OCI-LY7 (cell line): ENCODE data around the gene HCFC1.

Source experiments
- CTCF ChIP-seq: fragments of 200-600 bp; sonication (generic); conservative IDR thresholded peaks from 2 replicates; pipeline ENCODE4 v1.5.1; 2014; ENCODE audit warnings: mild to moderate bottlenecking, antibody characterized with exemption, low read length, moderate library complexity, mixed read lengths
- EZH2phosphoT487 ChIP-seq: fragments of 200-600 bp; sonication (generic); IDR thresholded peaks from 2 replicates; pipeline ENCODE4 v1.6.1; 2018; ENCODE audit warnings: low read depth, borderline replicate concordance, mild to moderate bottlenecking, mixed run types, antibody characterized with exemption, low read length, moderate library complexity, mixed read lengths

GRCh38 chrX:154004315-154004714 is 32.7 kb upstream of the HCFC1 start:
- TF ChIP-seq CTCF, result no peak
- no peak for TF ChIP-seq EZH2phosphoT487
